SK-N-SH (cell line): Measurements from ENCODE around the gene MRPS12. TPM values are rescaled to one million over a fixed set of nuclear protein-coding genes. Genes with fewer than 3 reads are reported as not detected.

Experiments
- CTCF ChIA-PET: fragments of 300-600, 350-600 bp; formaldehyde crosslinking; extraction: SDS; loops from one replicate; lab custom pipeline; 2021; lab: Yijun Ruan, JAX
- POLR2A ChIA-PET: fragments of 350-600 bp; sonication (Branson Sonifier 250); formaldehyde crosslinking; extraction: SDS; loops from one replicate; lab custom pipeline; 2020; ENCODE audit warnings: antibody characterized with exemption, inconsistent platforms; lab: Yijun Ruan, JAX
- DNase-seq: peaks from one replicate; pipeline ENCODE4 v3.0.0; 2012
- H2AFZ ChIP-seq: fragments of 200-600 bp; sonication (generic); 2 replicates; pipeline ENCODE4 v1.8.1; 2016; ENCODE audit warnings: antibody characterized with exemption, mild to moderate bottlenecking, low read depth
- H3F3A ChIP-seq: fragments of 200-600 bp; sonication (generic); replicated peaks from 2 replicates; pipeline ENCODE3; 2016; ENCODE audit warnings: antibody characterized with exemption, mild to moderate bottlenecking; ENCODE audit not compliant: insufficient read depth
- H3K27ac ChIP-seq, 2 experiments: fragments of 200-500 bp in 1 of 2; fragments of 200-600 bp in 1 of 2; sonication (Bioruptor generic) in 1 of 2; sonication (generic), shearing (Covaris generic) in 1 of 2; 2 replicates each; pipeline versions ENCODE4 v1.5.1 to v1.6.1; 2014 to 2016; ENCODE audit warnings: low read depth in 2 of 2, inconsistent platforms in 1 of 2, low read length in 1 of 2, mild to moderate bottlenecking in 1 of 2, mixed read lengths in 1 of 2
- H3K27me3 ChIP-seq: fragments of 200-600 bp; sonication (generic), shearing (Covaris generic); 2 replicates; pipeline ENCODE4 v1.6.1; 2016; ENCODE audit warnings: mixed run types; ENCODE audit not compliant: insufficient read depth
- H3K36me3 ChIP-seq, 2 experiments: fragments of 200-500 bp in 1 of 2; fragments of 200-600 bp in 1 of 2; sonication (Bioruptor generic) in 1 of 2; sonication (generic) in 1 of 2; replicated peaks in 1 of 2; 2 replicates each; pipeline versions ENCODE3 to v1.5.1; 2014 to 2016; ENCODE audit warnings: low read length in 1 of 2, mild to moderate bottlenecking in 1 of 2; ENCODE audit not compliant: insufficient read depth in 2 of 2, control insufficient read depth in 1 of 2
- H3K4me1 ChIP-seq, 2 experiments: fragments of 200-500 bp in 1 of 2; fragments of 200-600 bp in 1 of 2; sonication (Bioruptor generic) in 1 of 2; sonication (generic), shearing (Covaris generic) in 1 of 2; 2 replicates each; pipeline versions ENCODE4 v1.5.1 to v1.6.1; 2014 to 2016; ENCODE audit warnings: low read depth in 1 of 2, low read length in 1 of 2, mixed run types in 1 of 2; ENCODE audit not compliant: insufficient read depth in 2 of 2, control insufficient read depth in 1 of 2
- H3K4me2 ChIP-seq: fragments of 200-600 bp; sonication (generic), shearing (Covaris generic); 2 replicates; pipeline ENCODE4 v1.6.1; 2017; ENCODE audit warnings: mixed run types
- H3K4me3 ChIP-seq, 2 experiments: fragments of 200-500 bp in 1 of 2; fragments of 200-600 bp in 1 of 2; sonication (Bioruptor generic) in 1 of 2; sonication (generic), shearing (Covaris generic) in 1 of 2; 2 replicates each; pipeline versions ENCODE4 v1.5.1 to v1.8.1; 2014 to 2016; ENCODE audit warnings: low read depth in 2 of 2, inconsistent platforms in 1 of 2, low read length in 1 of 2, mild to moderate bottlenecking in 1 of 2, mixed read lengths in 1 of 2, moderate library complexity in 1 of 2
- H3K79me2 ChIP-seq: fragments of 200-600 bp; sonication (generic); 2 replicates; pipeline ENCODE4 v1.8.1; 2017; ENCODE audit warnings: mild to moderate bottlenecking; ENCODE audit not compliant: insufficient read depth
- H3K9ac ChIP-seq: fragments of 200-600 bp; sonication (generic); 2 replicates; pipeline ENCODE4 v1.6.1; 2017; ENCODE audit warnings: mixed run types
- H3K9me2 ChIP-seq: fragments of 200-600 bp; sonication (generic); 2 replicates; pipeline ENCODE4 v1.6.1; 2017; ENCODE audit warnings: mixed run types
- H3K9me3 ChIP-seq: fragments of 200-600 bp; sonication (generic); 2 replicates; pipeline ENCODE4 v1.6.1; 2017; ENCODE audit warnings: mixed run types, mild to moderate bottlenecking, moderate library complexity
- H4K20me1 ChIP-seq: fragments of 200-600 bp; sonication (generic); 2 replicates; pipeline ENCODE4 v1.6.1; 2017; ENCODE audit warnings: mild to moderate bottlenecking, mixed run types; ENCODE audit not compliant: insufficient read depth
- CTCF ChIP-seq: fragments of 200-600 bp; sonication (generic); IDR thresholded peaks from 2 replicates; pipeline ENCODE4 v1.6.1; 2017; ENCODE audit warnings: antibody characterized with exemption, mild to moderate bottlenecking, moderate library complexity
- ELF1 ChIP-seq: IDR thresholded peaks from 2 replicates; pipeline ENCODE4 v1.4.0; 2012
- EP300 ChIP-seq, 2 experiments: IDR thresholded peaks; 2 replicates each; pipeline versions ENCODE4 v1.4.0 to v1.6.1; 2012; ENCODE audit warnings: borderline replicate concordance in 1 of 2, low read depth in 1 of 2, low read length in 1 of 2
- EZH2phosphoT487 ChIP-seq: fragments of 200-600 bp; sonication (generic); IDR thresholded peaks from 2 replicates; pipeline ENCODE4 v1.6.1; 2017; ENCODE audit warnings: low read depth, mixed run types, mild to moderate bottlenecking, antibody characterized with exemption, moderate library complexity, borderline replicate concordance
- FOXJ3 ChIP-seq: sonication (generic); formaldehyde crosslinking; IDR thresholded peaks from 2 replicates; pipeline ENCODE4 v1.5.1; 2020; ENCODE audit warnings: mild to moderate bottlenecking, missing genetic modification reagents
- GABPA ChIP-seq: IDR thresholded peaks from 2 replicates; pipeline ENCODE4 v1.4.0; 2012; ENCODE audit warnings: low read depth, mild to moderate bottlenecking
- GATA2 ChIP-seq: sonication (generic); formaldehyde crosslinking; IDR thresholded peaks from 2 replicates; pipeline ENCODE4 v1.5.0; 2020; ENCODE audit warnings: mild to moderate bottlenecking, missing genetic modification reagents
- IRF3 ChIP-seq: fragments of 150-350 bp; IDR thresholded peaks from 2 replicates; pipeline ENCODE4 v1.6.1; 2016; ENCODE audit warnings: mild to moderate bottlenecking, low read depth, low read length
- POLR2AphosphoS5 ChIP-seq: IDR thresholded peaks from 2 replicates; pipeline ENCODE4 v1.6.1; 2012; ENCODE audit warnings: low read depth, low read length
- RCOR1 ChIP-seq: fragments of 150-350 bp; IDR thresholded peaks from 2 replicates; pipeline ENCODE4 v1.6.1; 2017; ENCODE audit warnings: antibody characterized with exemption, low read length
- RFX5 ChIP-seq: IDR thresholded peaks from 2 replicates; pipeline ENCODE4 v1.6.1; 2012; ENCODE audit warnings: mild to moderate bottlenecking, improper control_type of control experiment, low read length
- TCF12 ChIP-seq: IDR thresholded peaks from 2 replicates; pipeline ENCODE4 v1.4.0; 2012
- TEAD4 ChIP-seq: IDR thresholded peaks from 2 replicates; pipeline ENCODE4 v1.4.0; 2012; ENCODE audit warnings: mild to moderate bottlenecking, borderline replicate concordance; ENCODE audit not compliant: insufficient read depth
- ZBTB33 ChIP-seq: IDR thresholded peaks from 2 replicates; pipeline ENCODE4 v1.4.0; 2012; ENCODE audit warnings: low read depth, borderline replicate concordance
- WGBS: methylation state at CpG from one replicate; pipeline ENCODE4 v1.1.6; 2017; ENCODE audit warnings: low lambda C conversion rate; 5-methylcytosine and 5-hydroxymethylcytosine counted together
- polyA plus RNA-seq, 3 experiments: library from polyadenylated mRNA; depleted of rRNA; stranded (reverse); fragments of >200 nt; gene quantifications; 2 replicates each; pipeline ENCODE4 v1.2.3, GENCODE V29; 2012
- TF ChIP-seq, protein P1 (sequence below): IDR thresholded peaks from 2 replicates; pipeline ENCODE4 v1.4.0; 2012; ENCODE audit warnings: low read depth

The MRPS12 gene
- polyA plus RNA-seq, 1 of the 3 experiments (the other 2 are of a cell fraction): 59.6 TPM

DNA sequence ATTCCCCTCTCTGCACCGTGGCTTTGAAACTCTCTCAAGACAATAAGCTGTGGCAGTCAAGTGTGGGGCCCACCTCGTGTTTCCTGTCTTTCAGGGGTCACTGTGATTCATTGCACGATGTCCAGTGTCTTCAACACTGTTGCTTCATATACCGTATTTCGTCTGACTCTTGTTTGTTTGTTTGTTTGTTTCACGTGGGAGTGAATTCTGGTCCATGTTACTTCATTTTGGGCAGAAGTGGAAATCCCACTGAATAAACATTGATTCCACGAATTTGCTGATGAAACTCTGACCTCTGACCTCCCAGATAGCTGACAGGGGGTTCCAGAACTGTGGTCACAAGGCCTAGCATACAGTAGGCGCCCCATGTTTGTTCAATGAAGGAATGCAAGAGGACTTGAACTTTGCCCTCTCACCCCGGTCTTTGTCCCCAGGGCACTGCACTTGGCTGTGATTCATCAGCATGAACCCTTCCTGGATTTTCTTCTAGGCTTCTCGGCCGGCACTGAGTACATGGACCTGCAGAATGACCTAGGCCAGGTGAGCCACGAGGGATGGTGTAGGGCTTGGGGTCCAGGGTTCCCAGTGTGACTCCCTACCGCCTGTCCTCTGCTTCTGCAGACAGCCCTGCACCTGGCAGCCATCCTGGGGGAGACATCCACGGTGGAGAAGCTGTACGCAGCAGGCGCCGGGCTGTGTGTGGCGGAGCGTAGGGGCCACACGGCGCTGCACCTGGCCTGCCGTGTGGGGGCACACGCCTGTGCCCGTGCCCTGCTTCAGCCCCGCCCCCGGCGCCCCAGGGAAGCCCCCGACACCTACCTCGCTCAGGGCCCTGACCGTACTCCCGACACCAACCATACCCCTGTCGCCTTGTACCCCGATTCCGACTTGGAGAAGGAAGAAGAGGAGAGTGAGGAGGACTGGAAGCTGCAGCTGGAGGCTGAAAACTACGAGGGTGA, 25.9 kb upstream of the MRPS12 start:
- 88% methylated on average over 26 of the region's 35 CpGs for WGBS
- no peak for DNase-seq
- POLR2A ChIA-PET: no interaction called here
- no peaks in the 10 kb centered on the region for H3K27me3 ChIP-seq
- H2AFZ ChIP-seq: no peak overlapping the region
- H3K27ac ChIP-seq: no peak overlapping the region
- no peaks in the 10 kb centered on the region; a peak in 1 of 4 replicates for H3K4me1 ChIP-seq
- H3F3A ChIP-seq: peaks cover 4% of the 10 kb centered on the region
- CTCF ChIA-PET: interaction anchor here (1.4 kb wide), 1 partner anchor 13 kb away, joined by 3 read pairs; no protein-coding TSS in a partner anchor
- H3K36me3 ChIP-seq: peaks cover 0 to 12% of the 10 kb centered on the region in 2 experiments
- H3K4me2 ChIP-seq: no peak overlapping the region
- no peaks in the 10 kb centered on the region for H4K20me1 ChIP-seq
- TF ChIP-seq EZH2phosphoT487 (no peak), EP300 (IDR thresholded peaks at IDR 0.05; ENCODE audit: borderline replicate concordance in 1 of 2, low read depth in 1 of 2, low read length in 1 of 2) (no peak), ZBTB33 (no peak), TEAD4 (no peak), GABPA (no peak), CTCF (no peak), RCOR1 (no peak), TCF12 (no peak)
- H3K9me3 ChIP-seq: no peaks in the 10 kb centered on the region
- H3K4me3 ChIP-seq: no peak overlapping the region
- no peaks in the 10 kb centered on the region for H3K9me2 ChIP-seq
- H3K9ac ChIP-seq: no peak overlapping the region
- peaks cover 38% of the 10 kb centered on the region for H3K79me2 ChIP-seq

DNA sequence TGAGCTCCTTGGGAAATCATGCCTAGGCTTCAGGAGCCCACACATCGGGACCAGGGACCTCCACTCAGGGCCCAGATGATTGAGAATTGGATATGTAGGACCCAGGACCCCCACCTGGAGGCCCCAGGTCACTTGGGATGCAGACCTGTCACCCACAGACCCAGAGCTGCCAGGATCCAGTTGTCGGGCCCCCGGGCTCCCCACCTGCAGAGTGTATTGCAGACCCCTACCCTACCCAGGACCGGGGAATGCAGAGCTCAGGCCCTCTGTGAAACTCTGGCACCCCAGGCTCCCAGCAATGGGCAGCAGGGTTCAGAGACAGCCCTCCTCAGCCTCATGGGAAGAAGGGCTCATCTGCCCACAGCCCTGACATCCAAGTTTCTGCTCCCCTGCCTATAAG, 25.1 kb upstream of the MRPS12 start:
- no peak for DNase-seq
- Histone ChIP-seq H3K27ac (no peak overlapping the region), H3K9me2 (no peaks in the 10 kb centered on the region), H2AFZ (no peak overlapping the region), H4K20me1 (no peaks in the 10 kb centered on the region), H3K36me3 (peaks cover 0 to 12% of the 10 kb centered on the region in 2 experiments), H3K79me2 (peaks cover 31% of the 10 kb centered on the region), H3K27me3 (no peaks in the 10 kb centered on the region), H3K9ac (no peak overlapping the region), H3K9me3 (no peaks in the 10 kb centered on the region), H3K4me2 (no peak overlapping the region), H3K4me3 (no peak overlapping the region), H3F3A (peaks cover under 1% of the 10 kb centered on the region), H3K4me1 (no peaks in the 10 kb centered on the region; a peak in 1 of 4 replicates)
- WGBS: no CpG with 5 or more reads among the region's 4 CpGs
- POLR2A ChIA-PET: no interaction called here
- CTCF ChIA-PET: interaction anchor here (0.8 to 1.5 kb wide), 3 partner anchors 12 to 19 kb away, joined by 3 to 4 read pairs (median 3); no protein-coding TSS in a partner anchor
- no peak for TF ChIP-seq POLR2AphosphoS5
- TF ChIP-seq IRF3: no peak
- no peak for TF ChIP-seq ZBTB33
- no peak for TF ChIP-seq ELF1
- no peak for TF ChIP-seq GATA2 (CRISPR knock-in tag)
- TF ChIP-seq RFX5: no peak
- TF ChIP-seq TCF12: no peak
- TF ChIP-seq, protein P1, sequence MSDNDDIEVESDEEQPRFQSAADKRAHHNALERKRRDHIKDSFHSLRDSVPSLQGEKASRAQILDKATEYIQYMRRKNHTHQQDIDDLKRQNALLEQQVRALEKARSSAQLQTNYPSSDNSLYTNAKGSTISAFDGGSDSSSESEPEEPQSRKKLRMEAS: no peak
- no peak for TF ChIP-seq FOXJ3
- TF ChIP-seq CTCF: no peak
